ENCODE measurements around the gene SAFB2.

The SAFB2 gene

GRCh38 chr19:5622465-5623396 lies at the start of gene SAFB2, which contains the start of gene SAFB:
Gene SAFB2 (minus strand): TSS chr19:5622776. CDS start chr19:5622715, 61 bp downstream.
Gene SAFB (plus strand): TSS chr19:5623083. CDS start chr19:5623206, 123 bp downstream.
- peak; percentile 86 for DNase-seq (ENCODE audit: insufficient read length, low spot score)
- TF ChIP-seq CTCF (IDR thresholded peaks at IDR 0.05; ENCODE audit: insufficient read depth, missing control alignments), result no peak
- no peak for FAIRE-seq

- TF ChIP-seq CTCF (IDR thresholded peaks at IDR 0.05; ENCODE audit: insufficient read depth, missing control alignments), result no peak
- DNase-seq (ENCODE audit: insufficient read length, low spot score) (no peak), FAIRE-seq (no peak)
Measured at GRCh38 chr19:5671600-5671999, 49.0 kb upstream of the SAFB2 start.

GRCh38 chr19:5669212-5669611 lies 46.6 kb upstream of the SAFB2 start:
- FAIRE-seq, result no peak
- no peak for DNase-seq (ENCODE audit: insufficient read length, low spot score)

GRCh38 chr19:5667751-5668271 lies 45.2 kb upstream of the SAFB2 start:
- TF ChIP-seq CTCF (IDR thresholded peaks at IDR 0.05; ENCODE audit: insufficient read depth, missing control alignments), result no peak
- FAIRE-seq (no peak), DNase-seq (ENCODE audit: insufficient read length, low spot score) (no peak)

More at GRCh38 chr19:5669212-5669611, 46.6 kb upstream of the SAFB2 start:
- no peak for TF ChIP-seq CTCF (IDR thresholded peaks at IDR 0.05; ENCODE audit: insufficient read depth, missing control alignments)

GRCh38 chr19:5666921-5667610 lies 44.5 kb upstream of the SAFB2 start:
- TF ChIP-seq CTCF (IDR thresholded peaks at IDR 0.05; ENCODE audit: insufficient read depth, missing control alignments), result no peak
- FAIRE-seq (no peak), DNase-seq (ENCODE audit: insufficient read length, low spot score) (no peak)

GRCh38 chr19:5665781-5666513 lies 43.4 kb upstream of the SAFB2 start:
- no peak for FAIRE-seq
- no peak for TF ChIP-seq CTCF (IDR thresholded peaks at IDR 0.05; ENCODE audit: insufficient read depth, missing control alignments)
- DNase-seq (ENCODE audit: insufficient read length, low spot score), result no peak
